Esophagus (tissue), 2 donors: ENCODE data around the gene SAMD4A. TPM values are rescaled to one million over a fixed set of nuclear protein-coding genes. Genes with fewer than 3 reads are reported as not detected.

Experiments used
- H3K27ac ChIP-seq, 2 donors: one replicate each; pipeline ENCODE4 v1.5.1; 2013; ENCODE audit warnings: low read depth in 2 of 2, mild to moderate bottlenecking in 2 of 2, inconsistent platforms in 1 of 2, low read length in 1 of 2, moderate library complexity in 1 of 2
- H3K27me3 ChIP-seq, 2 donors: one replicate each; pipeline ENCODE4 v1.6.1; 2013; ENCODE audit warnings: low read length in 2 of 2, control low read depth in 1 of 2, mild to moderate bottlenecking in 1 of 2; ENCODE audit not compliant: insufficient read depth in 2 of 2, control insufficient read depth in 1 of 2
- H3K36me3 ChIP-seq, 2 donors: one replicate each; pipeline ENCODE4 v1.6.1; 2013; ENCODE audit warnings: low read length in 1 of 2; ENCODE audit not compliant: control insufficient read depth in 2 of 2, insufficient read depth in 2 of 2
- H3K4me1 ChIP-seq, 2 donors: one replicate each; pipeline ENCODE4 v1.6.1; 2013; ENCODE audit warnings: low read length in 1 of 2; ENCODE audit not compliant: control insufficient read depth in 2 of 2, insufficient read depth in 2 of 2
- H3K4me3 ChIP-seq, 2 donors: one replicate each; pipeline ENCODE4 v1.5.1; 2013; ENCODE audit warnings: low read length in 2 of 2, mild to moderate bottlenecking in 2 of 2, low read depth in 1 of 2, moderate library complexity in 1 of 2
- H3K9me3 ChIP-seq, 2 donors: one replicate each; pipeline ENCODE4 v1.6.1; 2013; ENCODE audit warnings: mild to moderate bottlenecking in 2 of 2, low read depth in 1 of 2, low read length in 1 of 2, moderate library complexity in 1 of 2; ENCODE audit not compliant: control insufficient read depth in 2 of 2, insufficient read depth in 1 of 2
- WGBS, 2 donors: extraction: QIAGEN DNeasy Blood & Tissue Kit; methylation state at CpG; one replicate each; pipeline ENCODE4 v1.1.7; 2013; 5-methylcytosine and 5-hydroxymethylcytosine counted together
- polyA plus RNA-seq, 2 donors: library from polyadenylated mRNA; stranded (reverse); fragments of 200-250 nt; gene quantifications; one replicate each; pipeline ENCODE4 v1.2.3, GENCODE V29; 2013
- donor health status: healthy with polysubstance abuse.
- donor health status: Bipolar disorder and iron deficiency.

Gene SAMD4A
- polyA plus RNA-seq, 2 donors, result 1.1 to 1.7 TPM

GRCh38 chr14:54574528-54574927, 7.6 kb downstream of the SAMD4A start:
- H3K27me3 ChIP-seq, result no peaks in the 10 kb centered on the region
- peaks cover 0 to 7% of the 10 kb centered on the region in 2 donors for H3K4me1 ChIP-seq
- no peak overlapping the region for H3K4me3 ChIP-seq
- H3K36me3 ChIP-seq, result no peaks in the 10 kb centered on the region
- WGBS, 2 donors, result 93 to 95% methylated on average over 6 of the region's 6 CpGs
- H3K27ac ChIP-seq, result no peak overlapping the region
- no peaks in the 10 kb centered on the region for H3K9me3 ChIP-seq

- no peak overlapping the region for H3K4me3 ChIP-seq
- H3K9me3 ChIP-seq, result no peaks in the 10 kb centered on the region
- H3K36me3 ChIP-seq, result no peaks in the 10 kb centered on the region
- H3K27ac ChIP-seq, result no peak overlapping the region
- 88 to 92% methylated on average over 6 of the region's 6 CpGs for WGBS, 2 donors
- H3K27me3 ChIP-seq, result no peaks in the 10 kb centered on the region
- H3K4me1 ChIP-seq, result peaks cover 0 to 7% of the 10 kb centered on the region in 2 donors
Measured at GRCh38 chr14:54577494-54577893, 10.6 kb downstream of the SAMD4A start.

GRCh38 chr14:54577977-54578376, 11.0 kb downstream of the SAMD4A start:
- Histone ChIP-seq H3K4me3 (no peak overlapping the region), H3K9me3 (no peaks in the 10 kb centered on the region), H3K27ac (no peak overlapping the region), H3K27me3 (no peaks in the 10 kb centered on the region), H3K4me1 (peaks cover 0 to 7% of the 10 kb centered on the region in 2 donors), H3K36me3 (no peaks in the 10 kb centered on the region)
- WGBS, 2 donors, result 65 to 73% methylated on average over 3 of the region's 3 CpGs

- H3K27ac ChIP-seq, result no peak overlapping the region
- 17 to 21% methylated on average over 1 of the region's 1 CpG for WGBS, 2 donors
- H3K9me3 ChIP-seq, result no peaks in the 10 kb centered on the region
- H3K36me3 ChIP-seq, result no peaks in the 10 kb centered on the region
- H3K27me3 ChIP-seq, result no peaks in the 10 kb centered on the region
- H3K4me1 ChIP-seq, result peaks cover 0 to 7% of the 10 kb centered on the region in 2 donors
- H3K4me3 ChIP-seq, result no peak overlapping the region
Measured at GRCh38 chr14:54579621-54580020, 12.7 kb downstream of the SAMD4A start.

- Histone ChIP-seq H3K9me3 (no peaks in the 10 kb centered on the region), H3K4me3 (no peak overlapping the region), H3K27ac (no peak overlapping the region), H3K36me3 (no peaks in the 10 kb centered on the region), H3K27me3 (no peaks in the 10 kb centered on the region), H3K4me1 (peaks cover 0 to 7% of the 10 kb centered on the region in 2 donors)
- 95 to 98% methylated on average over 3 of the region's 3 CpGs for WGBS, 2 donors
Measured at GRCh38 chr14:54580933-54581332, 14.0 kb downstream of the SAMD4A start.

- Histone ChIP-seq H3K27me3 (no peaks in the 10 kb centered on the region), H3K9me3 (no peaks in the 10 kb centered on the region), H3K4me3 (no peak overlapping the region), H3K36me3 (no peaks in the 10 kb centered on the region), H3K4me1 (peaks cover 0 to 3% of the 10 kb centered on the region in 2 donors), H3K27ac (no peak overlapping the region)
- 91 to 92% methylated on average over 7 of the region's 7 CpGs for WGBS, 2 donors
Measured at GRCh38 chr14:54582334-54582733, 15.4 kb downstream of the SAMD4A start.

GRCh38 chr14:54584097-54584496, 17.2 kb downstream of the SAMD4A start:
- Histone ChIP-seq H3K36me3 (no peaks in the 10 kb centered on the region), H3K4me1 (no peaks in the 10 kb centered on the region), H3K27ac (no peak overlapping the region), H3K27me3 (no peaks in the 10 kb centered on the region), H3K9me3 (no peaks in the 10 kb centered on the region), H3K4me3 (no peak overlapping the region)
- 43 to 67% methylated on average over 1 of the region's 1 CpG for WGBS, 2 donors

- WGBS, 2 donors, result 86 to 90% methylated on average over 3 of the region's 3 CpGs
- H3K27ac ChIP-seq, result no peak overlapping the region
- no peaks in the 10 kb centered on the region for H3K36me3 ChIP-seq
- no peak overlapping the region for H3K4me3 ChIP-seq
- no peaks in the 10 kb centered on the region for H3K9me3 ChIP-seq
- H3K4me1 ChIP-seq, result no peaks in the 10 kb centered on the region
- H3K27me3 ChIP-seq, result no peaks in the 10 kb centered on the region
Measured at GRCh38 chr14:54585214-54585613, 18.3 kb downstream of the SAMD4A start.

- no peaks in the 10 kb centered on the region for H3K27me3 ChIP-seq
- WGBS, 2 donors, result 81 to 85% methylated on average over 2 of the region's 2 CpGs
- H3K36me3 ChIP-seq, result no peaks in the 10 kb centered on the region
- H3K27ac ChIP-seq, result no peak overlapping the region
- H3K9me3 ChIP-seq, result no peaks in the 10 kb centered on the region
- no peak overlapping the region for H3K4me3 ChIP-seq
- no peaks in the 10 kb centered on the region for H3K4me1 ChIP-seq
Measured at GRCh38 chr14:54589076-54589475, 22.1 kb downstream of the SAMD4A start.

- WGBS, 2 donors, result 82 to 87% methylated on average over 4 of the region's 4 CpGs
- Histone ChIP-seq H3K9me3 (no peaks in the 10 kb centered on the region), H3K36me3 (no peaks in the 10 kb centered on the region), H3K27me3 (no peaks in the 10 kb centered on the region), H3K4me1 (no peaks in the 10 kb centered on the region), H3K4me3 (no peak overlapping the region), H3K27ac (no peak overlapping the region)
Measured at GRCh38 chr14:54589843-54590242, 22.9 kb downstream of the SAMD4A start.
